Endodermal cell (in vitro differentiated cells): ENCODE results near the gene C1QTNF8. TPM values are rescaled to one million over a fixed set of nuclear protein-coding genes. Genes with fewer than 3 reads are reported as not detected.

Source experiments
- DNase-seq: peaks from one replicate; pipeline ENCODE4 v3.0.0-alpha.2; 2017
- H3K27ac ChIP-seq: 2 replicates; pipeline ENCODE4 v1.5.1; 2013; ENCODE audit warnings: mild to moderate bottlenecking, low read depth, low read length, moderate library complexity
- H3K27me3 ChIP-seq: 2 replicates; pipeline ENCODE4 v1.6.1; 2013; ENCODE audit warnings: mild to moderate bottlenecking, low read length, moderate library complexity; ENCODE audit not compliant: insufficient read depth, control insufficient read depth, poor library complexity, severe bottlenecking
- H3K36me3 ChIP-seq: 2 replicates; pipeline ENCODE4 v1.7.0; 2013; ENCODE audit warnings: mild to moderate bottlenecking, low read length, moderate library complexity; ENCODE audit not compliant: control insufficient read depth, insufficient read depth
- H3K4me1 ChIP-seq: one replicate; pipeline ENCODE4 v1.7.0; 2013; ENCODE audit warnings: low read length; ENCODE audit not compliant: control insufficient read depth, insufficient read depth
- H3K4me3 ChIP-seq: 2 replicates; pipeline ENCODE4 v1.5.1; 2013; ENCODE audit warnings: mild to moderate bottlenecking, low read length, moderate library complexity
- H3K9ac ChIP-seq: 2 replicates; pipeline ENCODE4 v1.6.1; 2013; ENCODE audit warnings: mild to moderate bottlenecking, low read length, moderate library complexity; ENCODE audit not compliant: poor library complexity, severe bottlenecking; ENCODE audit errors: extremely low read depth
- H3K9me3 ChIP-seq: 2 replicates; pipeline ENCODE4 v1.6.1; 2013; ENCODE audit warnings: mild to moderate bottlenecking, low read length, moderate library complexity; ENCODE audit not compliant: control insufficient read depth
- H3K27ac Mint-ChIP-seq: 2 replicates; pipeline ENCODE4 v1.8.0; 2020; ENCODE audit warnings: mixed read lengths
- H3K27me3 Mint-ChIP-seq: 2 replicates; pipeline ENCODE4 v1.8.0; 2021; ENCODE audit warnings: mild to moderate bottlenecking, mixed read lengths; ENCODE audit not compliant: insufficient read depth
- H3K36me3 Mint-ChIP-seq: 2 replicates; pipeline ENCODE4 v1.8.0; 2020; ENCODE audit warnings: low read depth, mixed read lengths
- H3K4me1 Mint-ChIP-seq: 2 replicates; pipeline ENCODE4 v1.8.0; 2020; ENCODE audit warnings: mixed read lengths
- H3K4me3 Mint-ChIP-seq: 2 replicates; pipeline ENCODE4 v1.8.0; 2020; ENCODE audit warnings: mild to moderate bottlenecking, moderate library complexity, mixed read lengths
- H3K9me3 Mint-ChIP-seq: 2 replicates; pipeline ENCODE4 v1.8.0; 2020; ENCODE audit warnings: mild to moderate bottlenecking, mixed read lengths
- WGBS, 2 experiments: methylation state at CpG; one replicate each; pipeline versions ENCODE4 v1.1.5 to v1.1.7; 2013; ENCODE audit warnings: missing lambda C conversion rate in 2 of 2, mixed read lengths in 1 of 2; ENCODE audit not compliant: insufficient coverage in 1 of 2, insufficient read length in 1 of 2; 5-methylcytosine and 5-hydroxymethylcytosine counted together
- total RNA-seq, 2 donors: library from RNA; stranded (reverse); fragmentation: NEBNext Ultra II Directional in 1 of 2; extraction: Animal tissue kit (Norgen Biotek cat#: 25700) in 1 of 2; gene quantifications; 2 replicates in 1 of 2; 3 replicates in 1 of 2; pipeline ENCODE4 v1.2.1, GENCODE V29; 2021
- TF ChIP-seq, protein P1 (sequence below): fragments of 200-600 bp; sonication (generic); conservative IDR thresholded peaks from 2 replicates; pipeline ENCODE4 v1.5.0; 2021; ENCODE audit warnings: antibody characterized with exemption, mild to moderate bottlenecking

C1QTNF8 gene
- total RNA-seq, 2 donors from 2014 or later = 0.15 to 0.20 TPM

DNA sequence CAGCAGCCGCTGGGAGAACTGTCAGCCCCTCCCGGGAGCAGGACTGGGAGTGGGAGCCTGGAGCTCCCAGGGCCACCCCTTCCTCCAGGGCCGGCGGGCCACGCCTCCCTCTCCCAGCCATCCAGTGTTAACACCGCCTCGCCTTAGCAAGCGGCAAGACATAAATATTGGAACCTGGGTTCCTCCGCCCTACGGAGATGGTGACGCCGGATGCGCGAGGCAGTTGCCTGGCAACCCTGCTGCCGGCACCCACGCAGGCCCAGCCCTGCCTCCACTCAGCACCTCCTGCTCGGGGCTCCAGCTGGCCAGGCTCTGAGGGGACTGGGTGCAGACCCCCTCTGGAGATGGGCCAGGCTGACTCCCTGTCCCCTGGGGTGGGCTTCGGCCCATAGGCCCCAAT, 29.4 kb upstream of the C1QTNF8 start:
- DNase-seq = no peak
- Histone ChIP-seq H3K27me3 (no peaks in the 10 kb centered on the region), H3K4me1 (no peaks in the 10 kb centered on the region), H3K4me3 (no peak overlapping the region), H3K9me3 (no peaks in the 10 kb centered on the region), H3K9ac (no peak overlapping the region), H3K27ac (no peak overlapping the region), H3K36me3 (no peaks in the 10 kb centered on the region)
- TF ChIP-seq, protein P1, sequence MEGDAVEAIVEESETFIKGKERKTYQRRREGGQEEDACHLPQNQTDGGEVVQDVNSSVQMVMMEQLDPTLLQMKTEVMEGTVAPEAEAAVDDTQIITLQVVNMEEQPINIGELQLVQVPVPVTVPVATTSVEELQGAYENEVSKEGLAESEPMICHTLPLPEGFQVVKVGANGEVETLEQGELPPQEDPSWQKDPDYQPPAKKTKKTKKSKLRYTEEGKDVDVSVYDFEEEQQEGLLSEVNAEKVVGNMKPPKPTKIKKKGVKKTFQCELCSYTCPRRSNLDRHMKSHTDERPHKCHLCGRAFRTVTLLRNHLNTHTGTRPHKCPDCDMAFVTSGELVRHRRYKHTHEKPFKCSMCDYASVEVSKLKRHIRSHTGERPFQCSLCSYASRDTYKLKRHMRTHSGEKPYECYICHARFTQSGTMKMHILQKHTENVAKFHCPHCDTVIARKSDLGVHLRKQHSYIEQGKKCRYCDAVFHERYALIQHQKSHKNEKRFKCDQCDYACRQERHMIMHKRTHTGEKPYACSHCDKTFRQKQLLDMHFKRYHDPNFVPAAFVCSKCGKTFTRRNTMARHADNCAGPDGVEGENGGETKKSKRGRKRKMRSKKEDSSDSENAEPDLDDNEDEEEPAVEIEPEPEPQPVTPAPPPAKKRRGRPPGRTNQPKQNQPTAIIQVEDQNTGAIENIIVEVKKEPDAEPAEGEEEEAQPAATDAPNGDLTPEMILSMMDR = no peak
- H3K27ac Mint-ChIP-seq = no peak overlapping the region
- H3K9me3 Mint-ChIP-seq = no peaks in the 10 kb centered on the region
- 88 to 89% methylated on average over 12 to 18 of the region's 18 CpGs for WGBS, 2 experiments
- no peak overlapping the region for H3K4me3 Mint-ChIP-seq
- no peaks in the 10 kb centered on the region for H3K27me3 Mint-ChIP-seq
- no peaks in the 10 kb centered on the region for H3K4me1 Mint-ChIP-seq
- no peaks in the 10 kb centered on the region for H3K36me3 Mint-ChIP-seq

DNA sequence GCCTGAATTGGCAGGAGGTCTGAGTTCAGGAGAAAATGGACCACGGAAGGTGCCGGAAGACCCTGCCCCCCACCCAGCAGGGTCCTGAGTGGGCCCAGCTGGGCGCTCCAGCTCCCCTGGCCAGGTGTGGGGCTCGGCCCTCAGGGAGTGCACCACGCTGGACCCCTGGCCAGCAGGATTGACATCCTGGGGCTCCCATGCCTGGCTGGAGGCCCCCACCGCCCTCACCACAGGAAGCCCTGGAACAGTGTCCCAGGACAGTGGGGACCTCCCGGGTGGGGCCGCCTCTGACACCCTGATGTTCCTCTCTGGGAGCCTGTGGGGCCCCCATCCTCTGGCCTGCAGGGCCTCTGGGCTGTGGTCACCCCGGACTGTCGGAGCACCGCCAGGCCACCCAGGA, 28.8 kb upstream of the C1QTNF8 start:
- H3K27ac Mint-ChIP-seq = no peak overlapping the region
- DNase-seq = no peak
- Histone ChIP-seq H3K4me1 (no peaks in the 10 kb centered on the region), H3K36me3 (no peaks in the 10 kb centered on the region), H3K27me3 (no peaks in the 10 kb centered on the region), H3K9ac (no peak overlapping the region), H3K27ac (no peak overlapping the region), H3K4me3 (no peak overlapping the region), H3K9me3 (no peaks in the 10 kb centered on the region)
- H3K9me3 Mint-ChIP-seq = no peaks in the 10 kb centered on the region
- WGBS, 2 experiments = 93 to 100% methylated on average over 8 to 11 of the region's 11 CpGs
- H3K27me3 Mint-ChIP-seq = no peaks in the 10 kb centered on the region
- TF ChIP-seq, protein P1 = no peak
- no peak overlapping the region for H3K4me3 Mint-ChIP-seq
- H3K36me3 Mint-ChIP-seq = no peaks in the 10 kb centered on the region
- no peaks in the 10 kb centered on the region for H3K4me1 Mint-ChIP-seq

DNA sequence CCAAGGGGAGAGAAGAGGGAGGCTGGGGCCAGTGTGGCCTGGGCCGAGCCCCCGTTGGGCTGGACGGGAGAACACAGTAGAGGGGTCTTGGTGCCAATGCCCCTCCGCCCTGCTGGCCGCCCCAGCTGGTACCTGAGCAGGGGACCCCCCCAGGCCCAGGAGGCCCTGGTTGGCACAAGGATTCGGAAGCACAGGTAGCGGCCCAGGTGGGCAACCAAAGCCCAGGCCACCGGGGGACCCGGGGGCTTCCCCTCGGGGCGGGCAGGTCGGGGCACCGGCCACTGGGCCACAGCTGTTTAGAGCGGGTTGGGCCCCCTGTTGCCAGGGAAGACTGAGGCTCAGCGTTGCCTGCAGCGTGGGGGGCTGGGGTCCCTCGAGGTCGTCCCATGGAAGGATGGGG, 28.2 kb upstream of the C1QTNF8 start:
- H3K36me3 Mint-ChIP-seq = no peaks in the 10 kb centered on the region
- H3K4me1 Mint-ChIP-seq = no peaks in the 10 kb centered on the region
- no peak overlapping the region for H3K9ac ChIP-seq
- no peak for DNase-seq
- H3K4me1 ChIP-seq = no peaks in the 10 kb centered on the region
- no peak overlapping the region for H3K27ac ChIP-seq
- H3K4me3 ChIP-seq = no peak overlapping the region
- H3K27me3 Mint-ChIP-seq = no peaks in the 10 kb centered on the region
- no peak overlapping the region for H3K27ac Mint-ChIP-seq
- no peaks in the 10 kb centered on the region for H3K9me3 ChIP-seq
- H3K4me3 Mint-ChIP-seq = no peak overlapping the region
- H3K36me3 ChIP-seq = no peaks in the 10 kb centered on the region
- no peaks in the 10 kb centered on the region for H3K9me3 Mint-ChIP-seq
- TF ChIP-seq, protein P1 = no peak
- H3K27me3 ChIP-seq = no peaks in the 10 kb centered on the region
- WGBS, 2 experiments = 92 to 96% methylated on average over 5 to 18 of the region's 18 CpGs
